ENCODE results near the gene DOCK1.

DNA sequence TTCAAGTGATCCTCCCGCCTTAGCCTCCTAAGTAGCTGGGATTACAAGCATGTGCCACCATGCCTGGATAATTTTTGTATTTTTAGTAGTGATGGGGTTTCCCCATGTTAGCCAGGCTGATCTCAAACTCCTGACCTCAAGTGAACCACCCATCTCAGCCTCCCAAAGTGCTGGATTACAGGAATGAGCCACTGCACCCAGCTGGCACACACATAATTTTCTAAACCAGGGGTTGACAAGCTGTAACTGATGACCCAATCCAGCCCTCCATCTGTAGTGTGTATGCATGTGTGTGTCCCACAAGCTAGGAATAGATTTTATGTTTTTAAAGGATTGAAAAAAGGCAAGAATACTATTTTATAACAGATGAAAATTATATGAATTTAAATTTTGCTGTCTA lies 417.1 kb downstream of the DOCK1 start:
- TF ChIP-seq, protein P1, sequence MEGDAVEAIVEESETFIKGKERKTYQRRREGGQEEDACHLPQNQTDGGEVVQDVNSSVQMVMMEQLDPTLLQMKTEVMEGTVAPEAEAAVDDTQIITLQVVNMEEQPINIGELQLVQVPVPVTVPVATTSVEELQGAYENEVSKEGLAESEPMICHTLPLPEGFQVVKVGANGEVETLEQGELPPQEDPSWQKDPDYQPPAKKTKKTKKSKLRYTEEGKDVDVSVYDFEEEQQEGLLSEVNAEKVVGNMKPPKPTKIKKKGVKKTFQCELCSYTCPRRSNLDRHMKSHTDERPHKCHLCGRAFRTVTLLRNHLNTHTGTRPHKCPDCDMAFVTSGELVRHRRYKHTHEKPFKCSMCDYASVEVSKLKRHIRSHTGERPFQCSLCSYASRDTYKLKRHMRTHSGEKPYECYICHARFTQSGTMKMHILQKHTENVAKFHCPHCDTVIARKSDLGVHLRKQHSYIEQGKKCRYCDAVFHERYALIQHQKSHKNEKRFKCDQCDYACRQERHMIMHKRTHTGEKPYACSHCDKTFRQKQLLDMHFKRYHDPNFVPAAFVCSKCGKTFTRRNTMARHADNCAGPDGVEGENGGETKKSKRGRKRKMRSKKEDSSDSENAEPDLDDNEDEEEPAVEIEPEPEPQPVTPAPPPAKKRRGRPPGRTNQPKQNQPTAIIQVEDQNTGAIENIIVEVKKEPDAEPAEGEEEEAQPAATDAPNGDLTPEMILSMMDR (IDR thresholded peaks at IDR 0.05): no peak
- TF ChIP-seq POLR2A (IDR thresholded peaks at IDR 0.05): no peak
